Activated naive CD4-positive, alpha-beta T cell treated with anti-CD3 and anti-CD28 coated beads, Interleukin-2, amount 50 U/mL, for 24 hours (primary cell): Measurements from ENCODE around the gene MTF2.
"Not testable (repeated sequence)": the region's sequence is repeated elsewhere in the genome, so short reads cannot be mapped to it uniquely, and the experiment has no call there.

Experiments
- H3K27ac Mint-ChIP-seq: one replicate; pipeline ENCODE4 v1.8.0; 2021; ENCODE audit warnings: mild to moderate bottlenecking, mixed read lengths
- H3K27me3 Mint-ChIP-seq: one replicate; pipeline ENCODE4 v1.8.0; 2021; ENCODE audit warnings: mixed read lengths
- H3K36me3 Mint-ChIP-seq: one replicate; pipeline ENCODE4 v1.8.0; 2021; ENCODE audit warnings: mixed read lengths
- H3K4me1 Mint-ChIP-seq: one replicate; pipeline ENCODE4 v1.8.0; 2021; ENCODE audit warnings: mixed read lengths
- H3K4me3 Mint-ChIP-seq: one replicate; pipeline ENCODE4 v1.8.0; 2021; ENCODE audit warnings: mild to moderate bottlenecking, mixed read lengths
- H3K9me3 Mint-ChIP-seq: one replicate; pipeline ENCODE4 v1.8.0; 2021; ENCODE audit warnings: mixed read lengths

The MTF2 gene

GRCh38 chr1:93150729-93151128 is 71.6 kb downstream of the MTF2 start:
- H3K4me1 Mint-ChIP-seq, result peaks cover 13% of the 10 kb centered on the region
- no peak overlapping the region for H3K4me3 Mint-ChIP-seq
- H3K36me3 Mint-ChIP-seq, result peaks cover 12% of the 10 kb centered on the region
- H3K27me3 Mint-ChIP-seq, result no peaks in the 10 kb centered on the region
- H3K27ac Mint-ChIP-seq, result no peak overlapping the region
- H3K9me3 Mint-ChIP-seq, result no peaks in the 10 kb centered on the region

- no peaks in the 10 kb centered on the region for H3K9me3 Mint-ChIP-seq
- H3K4me1 Mint-ChIP-seq, result peaks cover 17% of the 10 kb centered on the region
- no peaks in the 10 kb centered on the region for H3K27me3 Mint-ChIP-seq
- peaks cover 14% of the 10 kb centered on the region for H3K36me3 Mint-ChIP-seq
- no peak overlapping the region for H3K27ac Mint-ChIP-seq
- H3K4me3 Mint-ChIP-seq, result no peak overlapping the region
These were observed 72.4 kb downstream of the MTF2 start for GRCh38 chr1:93151474-93151873.

GRCh38 chr1:93152835-93153234 is 73.8 kb downstream of the MTF2 start:
- H3K9me3 Mint-ChIP-seq, result no peaks in the 10 kb centered on the region
- H3K4me1 Mint-ChIP-seq, result peaks cover 17% of the 10 kb centered on the region
- peaks cover 10% of the 10 kb centered on the region for H3K36me3 Mint-ChIP-seq
- no peak overlapping the region for H3K4me3 Mint-ChIP-seq
- H3K27ac Mint-ChIP-seq, result peak overlapping the region; percentile 51
- H3K27me3 Mint-ChIP-seq, result no peaks in the 10 kb centered on the region

- Mint-ChIP-seq H3K27me3 (no peaks in the 10 kb centered on the region), H3K9me3 (no peaks in the 10 kb centered on the region), H3K36me3 (peaks cover 11% of the 10 kb centered on the region), H3K27ac (no peak overlapping the region), H3K4me1 (peaks cover 17% of the 10 kb centered on the region), H3K4me3 (no peak overlapping the region)
These were observed 75.8 kb downstream of the MTF2 start for GRCh38 chr1:93154898-93155297.

GRCh38 chr1:93155335-93155734 is 76.3 kb downstream of the MTF2 start:
- no peak overlapping the region for H3K4me3 Mint-ChIP-seq
- H3K27ac Mint-ChIP-seq, result no peak overlapping the region
- no peaks in the 10 kb centered on the region for H3K27me3 Mint-ChIP-seq
- H3K36me3 Mint-ChIP-seq, result peaks cover 9% of the 10 kb centered on the region
- peaks cover 17% of the 10 kb centered on the region for H3K4me1 Mint-ChIP-seq
- H3K9me3 Mint-ChIP-seq, result no peaks in the 10 kb centered on the region

GRCh38 chr1:93159337-93159736 is 80.3 kb downstream of the MTF2 start:
- Mint-ChIP-seq H3K36me3 (peaks cover 9% of the 10 kb centered on the region), H3K9me3 (no peaks in the 10 kb centered on the region), H3K4me1 (peaks cover 28% of the 10 kb centered on the region), H3K27ac (peak overlapping the region; percentile 62), H3K4me3 (no peak overlapping the region), H3K27me3 (no peaks in the 10 kb centered on the region)

GRCh38 chr1:93163314-93163713 is 84.2 kb downstream of the MTF2 start:
- not testable (repeated sequence) for H3K27ac Mint-ChIP-seq, H3K9me3 Mint-ChIP-seq, H3K4me3 Mint-ChIP-seq, H3K27me3 Mint-ChIP-seq
- peaks cover 24% of the 10 kb centered on the region for H3K36me3 Mint-ChIP-seq
- peaks cover 48% of the 10 kb centered on the region for H3K4me1 Mint-ChIP-seq

GRCh38 chr1:93164816-93165215 is 85.7 kb downstream of the MTF2 start:
- Mint-ChIP-seq H3K27me3 (no peaks in the 10 kb centered on the region), H3K36me3 (peaks cover 28% of the 10 kb centered on the region), H3K4me1 (peaks cover 60% of the 10 kb centered on the region), H3K9me3 (peaks cover 10% of the 10 kb centered on the region), H3K27ac (peak overlapping the region; percentile 47), H3K4me3 (no peak overlapping the region)

GRCh38 chr1:93165895-93166294 is 86.8 kb downstream of the MTF2 start:
- Mint-ChIP-seq H3K4me1 (peaks cover 62% of the 10 kb centered on the region), H3K36me3 (peaks cover 28% of the 10 kb centered on the region)
- not testable (repeated sequence) for H3K4me3 Mint-ChIP-seq, H3K9me3 Mint-ChIP-seq, H3K27me3 Mint-ChIP-seq, H3K27ac Mint-ChIP-seq

GRCh38 chr1:93167006-93167405 is 87.9 kb downstream of the MTF2 start:
- Mint-ChIP-seq H3K27me3 (no peaks in the 10 kb centered on the region), H3K27ac (no peak overlapping the region), H3K9me3 (peaks cover 10% of the 10 kb centered on the region), H3K36me3 (peaks cover 29% of the 10 kb centered on the region), H3K4me3 (no peak overlapping the region), H3K4me1 (peaks cover 65% of the 10 kb centered on the region)

GRCh38 chr1:93170141-93170678 is 91.1 kb downstream of the MTF2 start:
- not testable (repeated sequence) for H3K9me3 Mint-ChIP-seq, H3K27ac Mint-ChIP-seq, H3K4me3 Mint-ChIP-seq, H3K27me3 Mint-ChIP-seq
- Mint-ChIP-seq H3K36me3 (peaks cover 39% of the 10 kb centered on the region), H3K4me1 (peaks cover 73% of the 10 kb centered on the region)

GRCh38 chr1:93171549-93172034 is 92.5 kb downstream of the MTF2 start:
- Mint-ChIP-seq H3K4me1 (peaks cover 77% of the 10 kb centered on the region), H3K27ac (peak overlapping the region; percentile 8)

GRCh38 chr1:93172778-93173177 is 93.7 kb downstream of the MTF2 start:
- Mint-ChIP-seq H3K4me1 (peaks cover 76% of the 10 kb centered on the region), H3K4me3 (peak overlapping the region; percentile 72), H3K27me3 (no peaks in the 10 kb centered on the region), H3K9me3 (peaks cover 6% of the 10 kb centered on the region), H3K36me3 (peaks cover 30% of the 10 kb centered on the region), H3K27ac (no peak overlapping the region)

More at GRCh38 chr1:93171549-93172034, 92.5 kb downstream of the MTF2 start:
- no peaks in the 10 kb centered on the region for H3K27me3 Mint-ChIP-seq
- peaks cover 38% of the 10 kb centered on the region for H3K36me3 Mint-ChIP-seq
- peak overlapping the region; percentile 91 for H3K4me3 Mint-ChIP-seq
- H3K9me3 Mint-ChIP-seq, result peaks cover 10% of the 10 kb centered on the region

GRCh38 chr1:93174638-93175037 is 95.6 kb downstream of the MTF2 start:
- H3K27me3 Mint-ChIP-seq, H3K27ac Mint-ChIP-seq, H3K9me3 Mint-ChIP-seq: not testable (repeated sequence)
- peak overlapping the region; percentile 51 for H3K4me3 Mint-ChIP-seq
- H3K36me3 Mint-ChIP-seq, result peaks cover 22% of the 10 kb centered on the region
- peaks cover 75% of the 10 kb centered on the region for H3K4me1 Mint-ChIP-seq

GRCh38 chr1:93177991-93178390 is 98.9 kb downstream of the MTF2 start:
- H3K27ac Mint-ChIP-seq, result peak overlapping the region; percentile 82
- H3K27me3 Mint-ChIP-seq, result no peaks in the 10 kb centered on the region
- peaks cover 16% of the 10 kb centered on the region for H3K36me3 Mint-ChIP-seq
- H3K4me1 Mint-ChIP-seq, result peaks cover 70% of the 10 kb centered on the region
- no peaks in the 10 kb centered on the region for H3K9me3 Mint-ChIP-seq
- peak overlapping the region; percentile 93 for H3K4me3 Mint-ChIP-seq

GRCh38 chr1:93178418-93178817 is 99.3 kb downstream of the MTF2 start:
- Mint-ChIP-seq H3K4me1 (peaks cover 66% of the 10 kb centered on the region), H3K27ac (peak overlapping the region; percentile 82), H3K4me3 (peak overlapping the region; percentile 93)

More at GRCh38 chr1:93178418-93178817, 99.3 kb downstream of the MTF2 start:
- H3K9me3 Mint-ChIP-seq, result no peaks in the 10 kb centered on the region
- H3K36me3 Mint-ChIP-seq, result peaks cover 13% of the 10 kb centered on the region
- H3K27me3 Mint-ChIP-seq, result no peaks in the 10 kb centered on the region
